ENCODE measurements around the gene MBNL1. TPM values are rescaled to one million over a fixed set of nuclear protein-coding genes. Genes with fewer than 3 reads are reported as not detected.

Gene MBNL1
- total and polyA plus RNA-seq, 8 donors = 25.7 to 379 (median 155) TPM

GRCh38 chr3:152402695-152403451 lies 134.1 kb downstream of the MBNL1 start:
- Histone ChIP-seq H3K4me3 (no peak overlapping the region), H3K27me3 (no peaks in the 10 kb centered on the region), H3K4me1 (peaks cover 34 to 90% (median 73%) of the 10 kb centered on the region in 4 donors), H3K27ac (peak overlapping the region in 4 of 5 donors; percentile 44 to 78 (median 76)), H3K36me3 (no peaks in the 10 kb centered on the region), H3K9me3 (no peaks in the 10 kb centered on the region)
- TF ChIP-seq EP300 (IDR thresholded peaks at IDR 0.05) (no peak), CTCF (IDR thresholded peaks at IDR 0.05) (no peak), POLR2A (IDR thresholded peaks at IDR 0.05) (no peak), POLR2AphosphoS5 (IDR thresholded peaks at IDR 0.05) (no peak)
- intact Hi-C loops (cut with DNase I; ENCODE audit: low total_unique reads) = no loop called here
- WGBS, 5 donors = 56 to 64% (median 62%) methylated on average over 5 of the region's 5 CpGs
- no peak for DNase-seq

GRCh38 chr3:152403632-152404066 lies 134.9 kb downstream of the MBNL1 start:
- TF ChIP-seq POLR2AphosphoS5 (IDR thresholded peaks at IDR 0.05) (peak; percentile 34 to 68 (median 68)), CTCF (IDR thresholded peaks at IDR 0.05) (no peak), EP300 (IDR thresholded peaks at IDR 0.05) (peak; percentile 91)
- H3K27me3 ChIP-seq = no peaks in the 10 kb centered on the region
- no peaks in the 10 kb centered on the region for H3K36me3 ChIP-seq
- H3K9me3 ChIP-seq = no peaks in the 10 kb centered on the region
- intact Hi-C loops (cut with DNase I; ENCODE audit: low total_unique reads) = no loop called here
- H3K4me1 ChIP-seq = peaks cover 34 to 84% (median 68%) of the 10 kb centered on the region in 4 donors
- WGBS, 5 donors = 69 to 89% (median 73%) methylated on average over 2 of the region's 2 CpGs
- peak overlapping the region in 4 of 5 donors; percentile 44 to 78 (median 76) for H3K27ac ChIP-seq
- peak in 1 of 2 donors; percentile 27 for DNase-seq
- H3K4me3 ChIP-seq = no peak overlapping the region

GRCh38 chr3:152404976-152405375 lies 136.2 kb downstream of the MBNL1 start:
- TF ChIP-seq EP300 (IDR thresholded peaks at IDR 0.05) (no peak), POLR2AphosphoS5 (IDR thresholded peaks at IDR 0.05) (no peak), CTCF (IDR thresholded peaks at IDR 0.05) (no peak), POLR2A (IDR thresholded peaks at IDR 0.05) (no peak)
- Histone ChIP-seq H3K27ac (peak overlapping the region in 4 of 5 donors; percentile 52 to 78 (median 70)), H3K27me3 (no peaks in the 10 kb centered on the region), H3K36me3 (no peaks in the 10 kb centered on the region), H3K4me1 (peaks cover 23 to 81% (median 59%) of the 10 kb centered on the region in 4 donors), H3K4me3 (no peak overlapping the region), H3K9me3 (no peaks in the 10 kb centered on the region)
- 76 to 96% (median 87%) methylated on average over 1 of the region's 1 CpG for WGBS, 5 donors
- intact Hi-C loops (cut with DNase I; ENCODE audit: low total_unique reads) = no loop called here
- DNase-seq = no peak

- peak in 1 of 2 donors; percentile 72 for DNase-seq
- peak overlapping the region in 4 of 5 donors; percentile 52 to 78 (median 70) for H3K27ac ChIP-seq
- TF ChIP-seq CTCF (IDR thresholded peaks at IDR 0.05) = no peak
- TF ChIP-seq POLR2A (IDR thresholded peaks at IDR 0.05) = no peak
- peak; percentile 63 to 89 (median 67) for TF ChIP-seq POLR2AphosphoS5 (IDR thresholded peaks at IDR 0.05)
- no peak for TF ChIP-seq EP300 (IDR thresholded peaks at IDR 0.05)
- H3K27me3 ChIP-seq = no peaks in the 10 kb centered on the region
- no peaks in the 10 kb centered on the region for H3K36me3 ChIP-seq
- WGBS, 5 donors = 68 to 88% (median 78%) methylated on average over 3 of the region's 3 CpGs
- no peaks in the 10 kb centered on the region for H3K9me3 ChIP-seq
- peak overlapping the region in 1 of 4 donors; percentile 6 for H3K4me3 ChIP-seq
- intact Hi-C loops (cut with DNase I; ENCODE audit: low total_unique reads) = no loop called here
- H3K4me1 ChIP-seq = peaks cover 16 to 72% (median 49%) of the 10 kb centered on the region in 4 donors
Measured at GRCh38 chr3:152405915-152406802, 137.4 kb downstream of the MBNL1 start.
